ENCODE data around the gene MCEMP1.

Gene MCEMP1, protein sequence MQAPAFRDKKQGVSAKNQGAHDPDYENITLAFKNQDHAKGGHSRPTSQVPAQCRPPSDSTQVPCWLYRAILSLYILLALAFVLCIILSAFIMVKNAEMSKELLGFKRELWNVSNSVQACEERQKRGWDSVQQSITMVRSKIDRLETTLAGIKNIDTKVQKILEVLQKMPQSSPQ

DNA sequence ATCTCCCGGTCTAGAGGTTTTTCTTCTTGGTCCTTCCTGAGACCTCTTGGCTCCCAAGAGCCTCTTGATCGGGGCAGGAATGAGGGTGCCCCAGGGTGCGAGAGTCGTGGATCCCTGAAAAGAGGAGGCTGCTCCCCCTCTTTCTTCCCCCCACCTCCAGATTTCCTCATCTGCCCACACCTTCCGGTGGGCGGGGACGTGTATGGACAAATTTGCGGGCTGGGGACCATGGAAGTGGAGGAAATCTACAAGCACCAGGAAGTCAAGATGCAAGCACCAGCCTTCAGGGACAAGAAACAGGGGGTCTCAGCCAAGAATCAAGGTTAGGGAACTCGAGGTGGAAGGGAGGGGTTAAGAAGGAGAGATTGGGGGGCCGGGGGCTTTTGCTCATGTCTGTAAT lies at the start of gene MCEMP1:
MCEMP1 (plus strand) TSS at position 237 of the 400 bp plus-strand sequence; CDS start at position 268, 31 bp downstream.
- no peak for DNase-seq

DNA sequence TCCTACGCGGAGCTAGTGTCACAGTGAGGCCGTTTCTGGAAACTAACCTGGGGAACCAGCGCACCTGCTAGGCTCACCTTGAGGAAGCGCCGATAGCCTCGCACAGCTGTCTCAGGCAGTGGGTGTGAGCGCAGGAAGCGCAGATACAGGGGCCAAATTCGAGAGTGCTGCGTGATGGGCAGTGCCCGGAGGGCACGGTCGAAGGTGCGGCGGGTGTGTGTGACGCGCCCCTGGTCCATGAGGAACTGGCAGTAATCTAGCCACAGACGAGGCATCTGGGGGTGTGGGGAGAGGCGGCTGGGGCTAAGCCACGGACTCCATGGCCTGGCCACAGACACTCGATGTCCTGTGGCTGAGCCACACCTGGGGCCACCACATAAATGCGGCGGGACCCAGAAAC lies 49.7 kb upstream of the MCEMP1 start:
- DNase-seq, result no peak

DNA sequence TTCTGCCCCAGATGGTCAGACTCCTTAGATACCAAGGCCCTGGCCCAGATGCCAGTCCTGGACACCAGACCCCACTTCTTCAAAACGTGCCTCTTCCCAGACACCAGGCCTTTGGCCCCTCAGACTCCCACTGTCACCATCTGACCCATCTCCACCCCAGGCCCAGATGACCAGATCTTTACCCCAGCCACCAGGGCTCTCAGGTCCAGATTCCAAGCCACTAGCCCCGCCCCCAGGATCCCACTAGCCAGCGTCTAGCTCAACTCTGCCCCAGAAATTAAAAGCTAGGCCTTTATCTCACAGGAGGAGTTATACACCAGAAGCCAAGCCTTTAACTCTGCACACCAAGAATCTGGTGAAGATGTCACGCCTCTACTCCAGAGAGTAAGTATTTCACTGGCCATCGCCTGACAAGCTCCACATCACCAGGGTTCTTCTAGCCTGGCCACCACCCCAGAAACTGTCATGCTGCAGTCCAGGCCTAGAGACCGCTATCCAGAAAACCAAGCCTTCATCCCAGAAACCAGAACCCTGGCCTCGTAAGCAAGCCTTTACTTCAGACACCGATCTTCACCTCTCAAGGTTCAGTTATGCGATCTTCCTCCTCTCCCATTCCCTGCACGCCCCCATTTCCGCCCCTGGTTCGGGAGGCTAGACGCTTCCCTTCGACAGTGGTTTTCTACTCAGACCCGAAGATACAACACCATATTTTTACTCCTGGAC lies 48.1 kb upstream of the MCEMP1 start:
- no peak for DNase-seq

DNA sequence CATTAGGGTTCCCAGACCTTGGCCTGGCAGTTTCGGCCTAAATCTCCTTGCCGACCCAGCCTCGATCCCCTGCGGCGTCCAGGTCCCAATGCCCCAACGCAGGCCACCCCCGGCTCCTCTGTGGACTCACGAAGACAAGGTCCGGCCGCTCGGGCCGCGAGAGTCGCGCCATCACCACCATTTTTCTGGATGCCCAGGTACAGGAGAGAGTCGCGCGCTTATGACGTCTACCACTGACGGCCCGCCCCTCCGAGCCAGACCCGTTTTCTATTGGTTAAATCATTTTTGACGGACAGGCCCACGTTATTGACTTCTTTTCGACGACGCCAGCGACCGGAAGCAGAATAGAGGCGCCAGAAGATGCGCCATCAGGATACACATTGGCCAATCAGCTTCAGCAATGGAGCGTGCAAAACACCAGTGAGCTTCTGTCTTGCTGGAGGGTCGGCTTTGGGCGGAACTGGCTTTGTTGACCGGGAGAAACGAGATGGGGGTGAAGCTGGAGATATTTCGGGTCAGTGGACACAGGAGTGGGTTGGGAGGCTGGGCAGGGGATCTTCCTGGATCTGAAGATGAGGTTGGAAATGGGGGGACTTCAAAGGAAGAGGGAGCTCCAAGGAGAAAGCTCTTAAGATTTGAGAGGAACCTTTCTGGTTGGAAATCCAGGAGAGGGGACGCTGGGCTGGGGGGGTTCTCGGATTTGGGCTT lies 47.4 kb upstream of the MCEMP1 start, which contains the start of the genes PET100 and XAB2:
PET100 (plus strand) TSS at position 447 of the 708 bp plus-strand sequence; CDS start at position 488, 41 bp downstream.
XAB2 (minus strand) TSS at position 199 of the 708 bp plus-strand sequence; CDS start at position 181, 18 bp downstream.
- DNase-seq, result peak; percentile 98

DNA sequence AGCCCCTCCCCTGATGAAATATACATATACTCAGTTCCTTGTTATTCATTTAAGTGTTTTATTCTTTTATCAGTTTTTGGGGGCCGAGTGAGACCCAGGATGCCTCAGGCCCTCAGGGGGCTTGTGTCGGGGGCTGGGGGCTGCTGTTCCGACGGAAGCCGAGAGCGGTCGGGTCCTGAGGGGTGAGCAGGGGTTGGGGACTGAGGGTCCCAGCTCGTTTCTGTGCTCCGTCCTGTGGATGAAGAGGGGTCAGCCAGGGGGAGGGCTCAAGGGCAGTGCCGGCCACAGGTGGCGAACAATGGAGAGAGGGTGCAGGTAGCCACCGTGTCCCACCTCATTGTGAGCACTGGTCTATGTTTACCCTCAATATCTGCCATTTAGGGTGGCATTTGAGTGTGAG lies 45.3 kb upstream of the MCEMP1 start:
- DNase-seq, result no peak

GRCh38 chr19:7632340-7633203 lies 44.3 kb upstream of the MCEMP1 start:
- DNase-seq, result no peak

- no peak for DNase-seq
Measured at GRCh38 chr19:7633698-7634097, 43.2 kb upstream of the MCEMP1 start, which contains the start of gene PCP2. Gene PCP2, minus strand, starts transcription at chr19:7633719. Its CDS starts 262 bp downstream, at chr19:7633457.

GRCh38 chr19:7635670-7636069 lies 41.2 kb upstream of the MCEMP1 start:
- no peak for DNase-seq

DNA sequence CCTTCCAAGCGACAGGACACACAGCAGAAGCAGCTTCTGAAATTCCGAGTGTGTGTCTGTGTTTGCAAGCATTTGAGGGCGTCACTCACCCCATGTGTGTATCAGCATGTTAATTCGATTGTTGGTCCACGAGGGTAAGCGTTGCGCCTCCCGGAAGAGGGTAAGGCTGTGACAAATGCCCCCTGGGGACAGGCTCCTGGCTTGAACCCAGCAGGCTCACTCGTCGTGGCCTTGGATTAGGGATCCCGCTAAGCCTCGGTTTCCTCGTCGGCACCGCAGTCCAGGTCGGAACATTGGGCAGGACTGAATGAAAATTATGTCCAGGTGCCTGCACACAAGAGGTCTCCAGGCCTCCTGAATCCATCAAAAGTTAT lies 40.6 kb upstream of the MCEMP1 start:
- DNase-seq, result no peak

- peak; percentile 93 for DNase-seq
Measured at GRCh38 chr19:7636691-7637373, 40.1 kb upstream of the MCEMP1 start, which contains the start of gene STXBP2. Gene STXBP2, plus strand, starts transcription at chr19:7637110. Its CDS starts 40 bp downstream, at chr19:7637150.

DNA sequence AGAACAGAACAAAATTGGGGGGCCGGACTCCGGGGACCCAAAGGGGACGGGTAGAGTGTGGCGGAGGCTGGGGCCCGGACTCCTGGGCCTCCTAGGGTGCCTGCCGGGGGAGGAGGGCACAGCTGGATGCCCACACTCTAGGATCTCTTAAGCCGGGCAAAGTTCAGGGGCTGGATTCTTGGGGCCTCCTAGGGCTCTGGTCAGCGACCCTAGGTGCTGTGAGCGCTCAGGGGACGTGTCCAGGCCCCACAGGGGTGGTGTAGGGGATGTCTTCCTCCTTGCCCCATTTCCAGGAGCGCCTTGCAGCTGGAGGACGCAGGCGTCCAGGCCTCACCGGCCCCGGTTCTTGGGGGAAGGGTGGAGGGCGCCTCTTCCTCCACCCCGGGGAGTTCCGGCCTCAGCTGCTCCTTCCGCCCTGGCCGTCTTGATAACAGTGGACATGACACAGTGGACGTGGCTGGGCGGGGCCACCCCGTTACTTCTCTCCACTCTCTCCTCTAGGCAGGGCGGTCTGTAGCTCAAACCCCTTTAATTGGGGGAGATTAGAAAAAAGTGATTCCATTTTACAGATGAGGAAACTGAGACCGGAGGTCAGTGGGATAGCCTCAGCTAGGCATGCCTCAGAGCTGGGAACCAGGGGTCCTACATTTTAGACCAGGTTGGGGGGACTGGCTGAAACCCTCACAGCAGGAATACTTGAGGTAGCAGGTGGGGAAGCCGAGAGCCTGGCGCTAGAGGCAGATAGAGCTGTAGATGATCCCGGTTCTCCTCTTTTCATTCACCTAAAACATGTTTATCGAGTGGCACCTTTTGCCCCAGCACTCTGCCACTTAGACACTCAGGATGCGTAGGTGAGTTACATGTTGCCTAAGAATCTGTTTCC lies 39.3 kb upstream of the MCEMP1 start:
- no peak for DNase-seq

- no peak for DNase-seq
Measured at GRCh38 chr19:7638802-7639465, 38.0 kb upstream of the MCEMP1 start.

- no peak for DNase-seq
Measured at GRCh38 chr19:7639863-7640348, 37.0 kb upstream of the MCEMP1 start.

GRCh38 chr19:7640803-7641202 lies 36.1 kb upstream of the MCEMP1 start:
- no peak for DNase-seq

GRCh38 chr19:7641290-7642276 lies 35.3 kb upstream of the MCEMP1 start:
- DNase-seq, result no peak

DNA sequence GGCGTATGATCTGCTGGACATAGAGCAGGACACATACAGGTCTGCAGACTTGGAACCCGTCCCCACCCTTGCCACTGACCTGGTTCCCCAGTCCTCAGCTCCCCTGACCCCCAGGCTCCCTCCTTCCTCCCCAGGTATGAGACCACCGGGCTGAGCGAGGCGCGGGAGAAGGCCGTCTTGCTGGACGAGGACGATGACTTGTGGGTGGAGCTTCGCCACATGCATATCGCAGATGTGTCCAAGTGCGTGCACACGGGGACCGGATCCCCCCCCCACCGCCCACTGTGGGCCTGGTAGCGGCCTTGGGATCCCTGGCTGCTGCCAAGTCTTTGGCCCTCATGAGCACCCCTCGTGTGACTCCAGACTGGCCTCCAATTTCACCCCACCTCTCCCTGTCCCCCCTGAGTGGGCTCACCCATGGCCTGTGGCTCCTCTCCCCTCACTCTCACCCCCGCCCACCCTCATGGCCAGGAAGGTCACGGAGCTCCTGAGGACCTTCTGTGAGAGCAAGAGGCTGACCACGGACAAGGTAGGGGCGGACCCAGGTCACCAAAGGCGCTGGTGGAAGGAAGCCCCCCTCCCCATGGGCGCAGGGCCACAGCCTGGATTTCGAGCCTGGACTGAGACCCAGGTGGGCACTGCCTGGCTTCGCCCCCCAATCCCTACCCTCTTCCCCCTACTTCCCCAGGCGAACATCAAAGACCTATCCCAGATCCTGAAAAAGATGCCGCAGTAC lies 34.4 kb upstream of the MCEMP1 start:
- no peak for DNase-seq

DNA sequence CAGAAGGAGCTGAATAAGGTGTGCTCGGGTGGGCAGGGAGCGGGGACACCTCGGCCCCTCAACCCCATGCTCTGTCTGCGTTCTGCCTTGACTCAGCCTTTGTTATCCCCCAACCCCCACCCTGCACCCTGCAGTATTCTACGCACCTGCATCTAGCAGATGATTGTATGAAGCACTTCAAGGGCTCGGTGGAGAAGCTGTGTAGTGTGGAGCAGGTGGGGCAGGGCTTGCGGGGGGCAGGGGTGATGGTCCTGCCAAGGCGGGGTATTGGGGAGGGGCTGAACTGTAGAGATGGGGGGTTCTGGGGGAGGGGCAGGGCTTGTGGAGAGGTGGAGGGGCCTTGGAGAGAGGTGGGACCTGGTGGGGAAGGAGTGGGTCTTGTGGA lies 33.9 kb upstream of the MCEMP1 start:
- DNase-seq, result no peak

Data from activated CD4-positive, alpha-beta T cell treated with anti-CD3 and anti-CD28 coated beads, Interleukin-10, Interleukin-2, amounts not matched to agents 100 ng/mL and 50 ng/mL, durations not matched to agents 16 hours and 8 hours (primary cell).